ENCODE measurements around the gene ATAD3A.
"Not testable (repeated sequence)": the region's sequence is repeated elsewhere in the genome, so short reads cannot be mapped to it uniquely, and the experiment has no call there.

The ATAD3A gene

GRCh38 chr1:1540818-1541628, 29.1 kb downstream of the ATAD3A start:
- no peak for DNase-seq

GRCh38 chr1:1541956-1542765, 30.2 kb downstream of the ATAD3A start:
- DNase-seq, result no peak

- no peak for DNase-seq
Observed at GRCh38 chr1:1542766-1543705, 31.1 kb downstream of the ATAD3A start.

- DNase-seq, result no peak
Observed at GRCh38 chr1:1543706-1544099, 31.7 kb downstream of the ATAD3A start.

GRCh38 chr1:1544544-1544943, 32.6 kb downstream of the ATAD3A start:
- no peak for DNase-seq

- DNase-seq, result no peak
Observed at GRCh38 chr1:1545946-1546737, 34.2 kb downstream of the ATAD3A start.

GRCh38 chr1:1547011-1547410, 35.0 kb downstream of the ATAD3A start:
- DNase-seq, result no peak

- DNase-seq, result no peak
Observed at GRCh38 chr1:1547476-1547875, 35.5 kb downstream of the ATAD3A start.

GRCh38 chr1:1548591-1548990, 36.6 kb downstream of the ATAD3A start:
- no peak for DNase-seq

GRCh38 chr1:1550087-1550486, 38.1 kb downstream of the ATAD3A start:
- no peak for DNase-seq

- DNase-seq, result no peak
Observed at GRCh38 chr1:1550591-1551432, 38.9 kb downstream of the ATAD3A start.

GRCh38 chr1:1551524-1552262, 39.7 kb downstream of the ATAD3A start:
- no peak for DNase-seq

- no peak for DNase-seq
Observed at GRCh38 chr1:1552263-1552639, 40.3 kb downstream of the ATAD3A start.

GRCh38 chr1:1553821-1554494, 42.0 kb downstream of the ATAD3A start:
- DNase-seq, result no peak

GRCh38 chr1:1554550-1554925, 42.6 kb downstream of the ATAD3A start:
- no peak for DNase-seq

- DNase-seq, result no peak
Observed at GRCh38 chr1:1554926-1555915, 43.3 kb downstream of the ATAD3A start.

GRCh38 chr1:1556505-1556904, 44.5 kb downstream of the ATAD3A start:
- DNase-seq, result no peak

- not testable (repeated sequence) for DNase-seq
Observed at GRCh38 chr1:1556961-1557360, 45.0 kb downstream of the ATAD3A start.

- not testable (repeated sequence) for DNase-seq
Observed at GRCh38 chr1:1557688-1558087, 45.7 kb downstream of the ATAD3A start.
